Activated CD8-positive, alpha-beta T cell treated with anti-CD3 and anti-CD28 coated beads for 36 hours (primary cell): ENCODE measurements around the gene TBC1D4. TPM values are rescaled to one million over a fixed set of nuclear protein-coding genes. Genes with fewer than 3 reads are reported as not detected.

Source experiments
- ATAC-seq: fragments of 200-7000 bp; cut with Tn5 transposase; one replicate; pipeline ENCODE4 v1.10.0; 2021; ENCODE audit warnings: mild to moderate bottlenecking, moderate library complexity
- CTCF ChIA-PET: fragments of 350-600 bp; sonication (Branson Sonifier 250); formaldehyde crosslinking; loops from one replicate; lab custom pipeline; 2021; ENCODE audit warnings: antibody characterized with exemption; lab: Charles Lee
- POLR2A ChIA-PET: fragments of 350-600 bp; sonication (Branson Sonifier 250); formaldehyde crosslinking; loops from one replicate; lab custom pipeline; 2021; ENCODE audit warnings: antibody characterized with exemption; lab: Charles Lee
- DNase-seq: peaks from one replicate; pipeline ENCODE4 v3.0.0-alpha.2; 2020
- H3K27ac Mint-ChIP-seq: one replicate; pipeline ENCODE4 v1.8.0; 2021; ENCODE audit warnings: mild to moderate bottlenecking, mixed read lengths
- H3K27me3 Mint-ChIP-seq: one replicate; pipeline ENCODE4 v1.8.0; 2021; ENCODE audit warnings: mixed read lengths
- H3K36me3 Mint-ChIP-seq: one replicate; pipeline ENCODE4 v1.8.0; 2021; ENCODE audit warnings: low read depth, mixed read lengths
- H3K4me1 Mint-ChIP-seq: one replicate; pipeline ENCODE4 v1.8.0; 2021; ENCODE audit warnings: low read depth, mixed read lengths
- H3K4me3 Mint-ChIP-seq: one replicate; pipeline ENCODE4 v1.8.0; 2021; ENCODE audit warnings: mild to moderate bottlenecking, moderate library complexity, mixed read lengths
- H3K9me3 Mint-ChIP-seq: one replicate; pipeline ENCODE4 v1.8.0; 2021; ENCODE audit warnings: mixed read lengths
- intact Hi-C: fragments of 100-400 bp; cut with micrococcal nuclease; formaldehyde crosslinking; loops from one replicate; pipeline ENCODE4 v1.10.0; 2022
- total RNA-seq, 2 experiments: library from RNA; stranded (reverse); gene quantifications; one replicate each; pipeline ENCODE4 v1.2.3, GENCODE V29; 2021
- TF ChIP-seq, protein P1 (sequence below): fragments of 200-600 bp; IDR thresholded peaks from one replicate; pipeline ENCODE4 v1.8.0; 2022; ENCODE audit warnings: antibody characterized with exemption, mild to moderate bottlenecking

The TBC1D4 gene
- total RNA-seq, 2 experiments from 2014 or later: 50.4 to 53.3 TPM

DNA sequence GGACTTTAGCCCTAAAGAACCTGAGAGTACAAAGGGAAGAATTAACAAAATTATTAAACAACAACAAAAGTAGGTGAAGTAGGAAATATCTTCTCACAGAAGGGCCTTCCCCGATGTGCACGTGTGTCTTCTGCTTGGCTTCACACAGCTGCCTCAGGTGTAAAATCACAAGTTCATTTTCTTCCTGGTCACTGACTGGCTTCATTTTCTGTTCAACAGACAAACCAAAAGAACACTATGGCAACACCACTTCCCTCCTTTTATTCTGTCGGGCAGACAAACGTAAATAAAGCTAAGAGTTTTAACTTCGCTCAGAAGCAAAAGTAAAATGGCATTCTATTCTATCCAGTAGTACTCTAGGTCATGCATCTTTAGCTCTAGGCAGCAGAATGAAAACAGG lies 140.9 kb downstream of the TBC1D4 start:
- Mint-ChIP-seq H3K27me3 (no peaks in the 10 kb centered on the region), H3K27ac (no peak overlapping the region), H3K4me1 (peaks cover 2% of the 10 kb centered on the region), H3K36me3 (no peaks in the 10 kb centered on the region), H3K4me3 (no peak overlapping the region), H3K9me3 (no peaks in the 10 kb centered on the region)
- TF ChIP-seq, protein P1, sequence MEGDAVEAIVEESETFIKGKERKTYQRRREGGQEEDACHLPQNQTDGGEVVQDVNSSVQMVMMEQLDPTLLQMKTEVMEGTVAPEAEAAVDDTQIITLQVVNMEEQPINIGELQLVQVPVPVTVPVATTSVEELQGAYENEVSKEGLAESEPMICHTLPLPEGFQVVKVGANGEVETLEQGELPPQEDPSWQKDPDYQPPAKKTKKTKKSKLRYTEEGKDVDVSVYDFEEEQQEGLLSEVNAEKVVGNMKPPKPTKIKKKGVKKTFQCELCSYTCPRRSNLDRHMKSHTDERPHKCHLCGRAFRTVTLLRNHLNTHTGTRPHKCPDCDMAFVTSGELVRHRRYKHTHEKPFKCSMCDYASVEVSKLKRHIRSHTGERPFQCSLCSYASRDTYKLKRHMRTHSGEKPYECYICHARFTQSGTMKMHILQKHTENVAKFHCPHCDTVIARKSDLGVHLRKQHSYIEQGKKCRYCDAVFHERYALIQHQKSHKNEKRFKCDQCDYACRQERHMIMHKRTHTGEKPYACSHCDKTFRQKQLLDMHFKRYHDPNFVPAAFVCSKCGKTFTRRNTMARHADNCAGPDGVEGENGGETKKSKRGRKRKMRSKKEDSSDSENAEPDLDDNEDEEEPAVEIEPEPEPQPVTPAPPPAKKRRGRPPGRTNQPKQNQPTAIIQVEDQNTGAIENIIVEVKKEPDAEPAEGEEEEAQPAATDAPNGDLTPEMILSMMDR: no peak
- DNase-seq (no peak), ATAC-seq (no peak)
- intact Hi-C loops: no loop called here
- POLR2A ChIA-PET: no interaction called here
- CTCF ChIA-PET: no interaction called here

DNA sequence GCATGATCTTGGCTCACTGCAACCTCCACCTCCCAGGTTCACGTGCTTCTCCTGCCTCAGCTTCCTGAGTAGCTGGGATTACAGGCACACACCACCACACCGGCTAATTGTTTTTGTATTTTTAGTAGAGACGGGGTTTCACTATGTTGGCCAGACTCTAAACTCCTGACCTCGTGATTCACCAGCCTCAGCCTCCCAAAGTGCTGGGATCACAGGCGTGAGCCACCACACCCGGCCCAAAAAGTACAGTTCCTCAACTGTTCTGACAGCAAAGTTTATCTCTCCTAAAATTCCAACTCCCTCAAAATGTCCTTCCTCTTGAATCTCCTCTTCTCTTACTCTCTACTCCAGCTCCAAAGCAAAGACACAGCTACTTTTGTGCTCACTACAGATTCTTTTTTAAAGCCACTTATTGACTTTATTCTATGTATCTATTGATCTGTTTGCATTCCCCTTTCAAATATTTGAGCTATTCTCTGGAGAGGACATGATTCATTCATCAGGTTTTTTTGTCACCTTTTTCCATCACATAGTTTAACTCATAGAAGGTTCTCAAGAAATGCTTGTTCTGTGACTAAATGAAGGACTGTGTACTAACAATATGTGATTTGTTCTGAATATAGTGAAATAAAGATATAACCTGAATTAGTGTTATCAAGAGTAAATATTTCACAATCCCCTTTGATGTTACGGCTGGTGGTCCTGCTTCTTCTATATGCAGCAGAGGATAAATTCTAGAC lies 142.2 kb downstream of the TBC1D4 start:
- H3K27ac Mint-ChIP-seq: no peak overlapping the region
- TF ChIP-seq, protein P1: no peak
- H3K27me3 Mint-ChIP-seq: no peaks in the 10 kb centered on the region
- DNase-seq (no peak), ATAC-seq (no peak)
- intact Hi-C loops: no loop called here
- H3K9me3 Mint-ChIP-seq: no peaks in the 10 kb centered on the region
- CTCF ChIA-PET: interaction anchor here (0.5 kb wide), 1 partner anchor 184 kb away, joined by 3 read pairs; no protein-coding TSS in a partner anchor
- H3K4me1 Mint-ChIP-seq: peaks cover 2% of the 10 kb centered on the region
- no peak overlapping the region for H3K4me3 Mint-ChIP-seq
- H3K36me3 Mint-ChIP-seq: peaks cover 8% of the 10 kb centered on the region
- POLR2A ChIA-PET: interaction anchor here (0.6 kb wide), 1 partner anchor 1207 kb away, joined by 3 read pairs; no protein-coding TSS in a partner anchor

- ATAC-seq: no peak
- Mint-ChIP-seq H3K4me1 (peaks cover 5% of the 10 kb centered on the region), H3K27ac (no peak overlapping the region), H3K27me3 (no peaks in the 10 kb centered on the region), H3K9me3 (no peaks in the 10 kb centered on the region), H3K36me3 (peaks cover 8% of the 10 kb centered on the region), H3K4me3 (no peak overlapping the region)
- no peak for DNase-seq
- ChIA-PET CTCF (no interaction called here), POLR2A (no interaction called here)
- TF ChIP-seq, protein P1: no peak
- intact Hi-C loops: no loop called here
These were observed 147.1 kb downstream of the TBC1D4 start for GRCh38 chr13:75334634-75335447.

GRCh38 chr13:75333103-75333502 lies 148.9 kb downstream of the TBC1D4 start:
- TF ChIP-seq, protein P1: no peak
- ATAC-seq: no peak
- peaks cover 7% of the 10 kb centered on the region for H3K4me1 Mint-ChIP-seq
- ChIA-PET POLR2A (no interaction called here), CTCF (no interaction called here)
- no peak overlapping the region for H3K4me3 Mint-ChIP-seq
- no peak for DNase-seq
- H3K9me3 Mint-ChIP-seq: no peaks in the 10 kb centered on the region
- H3K27me3 Mint-ChIP-seq: no peaks in the 10 kb centered on the region
- no peak overlapping the region for H3K27ac Mint-ChIP-seq
- peaks cover 8% of the 10 kb centered on the region for H3K36me3 Mint-ChIP-seq
- intact Hi-C loops: no loop called here
